Endothelial cell (in vitro differentiated cells): ENCODE data around the gene PIK3CD. TPM values are rescaled to one million over a fixed set of nuclear protein-coding genes. Genes with fewer than 3 reads are reported as not detected.

ENCODE experiments used
- DNase-seq: peaks from one replicate; pipeline ENCODE4 v3.0.0; 2021; ENCODE audit warnings: low spot score
- H3K27ac Mint-ChIP-seq: one replicate; pipeline ENCODE4 v1.8.0; 2021; ENCODE audit warnings: mixed read lengths, inconsistent platforms; ENCODE audit not compliant: unreplicated experiment
- H3K27me3 Mint-ChIP-seq: one replicate; pipeline ENCODE4 v1.8.0; 2021; ENCODE audit warnings: mild to moderate bottlenecking, moderate library complexity, mixed read lengths, inconsistent platforms; ENCODE audit not compliant: unreplicated experiment
- H3K36me3 Mint-ChIP-seq: one replicate; pipeline ENCODE4 v1.8.0; 2021; ENCODE audit warnings: mild to moderate bottlenecking, low read depth, mixed read lengths, inconsistent platforms; ENCODE audit not compliant: unreplicated experiment
- H3K4me1 Mint-ChIP-seq: one replicate; pipeline ENCODE4 v1.8.0; 2021; ENCODE audit warnings: mild to moderate bottlenecking, mixed read lengths, inconsistent platforms; ENCODE audit not compliant: unreplicated experiment
- H3K4me3 Mint-ChIP-seq: one replicate; pipeline ENCODE4 v1.8.0; 2021; ENCODE audit warnings: mild to moderate bottlenecking, mixed read lengths, inconsistent platforms; ENCODE audit not compliant: unreplicated experiment
- H3K9me3 Mint-ChIP-seq: one replicate; pipeline ENCODE4 v1.8.0; 2021; ENCODE audit warnings: mixed read lengths, inconsistent platforms; ENCODE audit not compliant: unreplicated experiment
- total RNA-seq: library from RNA; stranded (reverse); fragmentation: NEBNext Ultra II Directional; extraction: Animal tissue kit (Norgen Biotek cat#: 25700); gene quantifications from one replicate; pipeline ENCODE4 v1.2.1, GENCODE V29; 2021; ENCODE audit not compliant: unreplicated experiment
- TF ChIP-seq, protein P1 (sequence below): fragments of 200-600 bp; sonication (generic); IDR thresholded peaks from one replicate; pipeline ENCODE4 v1.5.0; 2021; ENCODE audit warnings: antibody characterized with exemption; ENCODE audit not compliant: unreplicated experiment

PIK3CD gene
- total RNA-seq, 1 donor from 2014 or later: 30.3 TPM

GRCh38 chr1:9718006-9718680 lies 66.6 kb downstream of the PIK3CD start:
- H3K4me1 Mint-ChIP-seq: peaks cover 7% of the 10 kb centered on the region
- H3K27ac Mint-ChIP-seq: peak overlapping the region; percentile 52
- H3K27me3 Mint-ChIP-seq: peaks cover 2% of the 10 kb centered on the region
- TF ChIP-seq, protein P1, sequence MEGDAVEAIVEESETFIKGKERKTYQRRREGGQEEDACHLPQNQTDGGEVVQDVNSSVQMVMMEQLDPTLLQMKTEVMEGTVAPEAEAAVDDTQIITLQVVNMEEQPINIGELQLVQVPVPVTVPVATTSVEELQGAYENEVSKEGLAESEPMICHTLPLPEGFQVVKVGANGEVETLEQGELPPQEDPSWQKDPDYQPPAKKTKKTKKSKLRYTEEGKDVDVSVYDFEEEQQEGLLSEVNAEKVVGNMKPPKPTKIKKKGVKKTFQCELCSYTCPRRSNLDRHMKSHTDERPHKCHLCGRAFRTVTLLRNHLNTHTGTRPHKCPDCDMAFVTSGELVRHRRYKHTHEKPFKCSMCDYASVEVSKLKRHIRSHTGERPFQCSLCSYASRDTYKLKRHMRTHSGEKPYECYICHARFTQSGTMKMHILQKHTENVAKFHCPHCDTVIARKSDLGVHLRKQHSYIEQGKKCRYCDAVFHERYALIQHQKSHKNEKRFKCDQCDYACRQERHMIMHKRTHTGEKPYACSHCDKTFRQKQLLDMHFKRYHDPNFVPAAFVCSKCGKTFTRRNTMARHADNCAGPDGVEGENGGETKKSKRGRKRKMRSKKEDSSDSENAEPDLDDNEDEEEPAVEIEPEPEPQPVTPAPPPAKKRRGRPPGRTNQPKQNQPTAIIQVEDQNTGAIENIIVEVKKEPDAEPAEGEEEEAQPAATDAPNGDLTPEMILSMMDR: no peak
- H3K9me3 Mint-ChIP-seq: no peaks in the 10 kb centered on the region
- DNase-seq: no peak
- H3K4me3 Mint-ChIP-seq: no peak overlapping the region
- H3K36me3 Mint-ChIP-seq: peaks cover 5% of the 10 kb centered on the region

DNA sequence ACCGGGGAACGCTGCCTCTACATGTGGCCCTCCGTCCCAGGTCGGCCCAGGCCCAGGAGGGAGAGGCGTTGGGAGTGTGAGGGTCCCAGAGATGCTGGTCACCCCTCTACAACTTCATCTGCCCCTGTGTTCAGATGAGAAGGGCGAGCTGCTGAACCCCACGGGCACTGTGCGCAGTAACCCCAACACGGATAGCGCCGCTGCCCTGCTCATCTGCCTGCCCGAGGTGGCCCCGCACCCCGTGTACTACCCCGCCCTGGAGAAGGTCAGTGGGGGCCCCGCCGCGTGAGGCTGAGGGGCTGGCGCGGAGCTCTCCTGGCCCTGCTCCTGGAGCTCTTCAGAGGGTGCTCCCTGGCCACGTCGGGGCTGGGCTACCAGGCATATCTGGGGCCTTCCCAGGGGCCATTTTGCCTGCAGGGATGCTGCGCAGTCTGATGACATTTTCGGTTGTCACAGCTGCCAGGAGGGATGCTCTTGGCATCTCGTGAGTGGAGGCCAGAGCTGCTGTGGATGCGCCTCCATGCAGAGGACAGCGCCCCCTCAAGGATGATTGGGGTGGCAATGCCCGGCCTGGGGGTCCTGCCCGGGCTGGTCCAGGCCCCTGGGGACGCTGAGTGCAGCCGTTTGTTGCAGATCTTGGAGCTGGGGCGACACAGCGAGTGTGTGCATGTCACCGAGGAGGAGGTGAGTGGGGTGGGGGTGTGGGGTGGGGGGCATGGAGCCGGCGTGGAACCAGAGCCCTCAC lies 68.6 kb downstream of the PIK3CD start:
- Mint-ChIP-seq H3K27ac (no peak overlapping the region), H3K36me3 (peaks cover 16% of the 10 kb centered on the region), H3K27me3 (peaks cover 2% of the 10 kb centered on the region), H3K9me3 (no peaks in the 10 kb centered on the region), H3K4me1 (peaks cover 7% of the 10 kb centered on the region), H3K4me3 (no peak overlapping the region)
- DNase-seq: peak; percentile 38
- TF ChIP-seq, protein P1: peak; percentile 28

GRCh38 chr1:9720785-9721605 lies 69.5 kb downstream of the PIK3CD start:
- H3K36me3 Mint-ChIP-seq: peaks cover 16% of the 10 kb centered on the region
- peaks cover 2% of the 10 kb centered on the region for H3K27me3 Mint-ChIP-seq
- peaks cover 7% of the 10 kb centered on the region for H3K4me1 Mint-ChIP-seq
- no peak overlapping the region for H3K27ac Mint-ChIP-seq
- no peaks in the 10 kb centered on the region for H3K9me3 Mint-ChIP-seq
- DNase-seq: no peak
- TF ChIP-seq, protein P1: no peak
- no peak overlapping the region for H3K4me3 Mint-ChIP-seq

DNA sequence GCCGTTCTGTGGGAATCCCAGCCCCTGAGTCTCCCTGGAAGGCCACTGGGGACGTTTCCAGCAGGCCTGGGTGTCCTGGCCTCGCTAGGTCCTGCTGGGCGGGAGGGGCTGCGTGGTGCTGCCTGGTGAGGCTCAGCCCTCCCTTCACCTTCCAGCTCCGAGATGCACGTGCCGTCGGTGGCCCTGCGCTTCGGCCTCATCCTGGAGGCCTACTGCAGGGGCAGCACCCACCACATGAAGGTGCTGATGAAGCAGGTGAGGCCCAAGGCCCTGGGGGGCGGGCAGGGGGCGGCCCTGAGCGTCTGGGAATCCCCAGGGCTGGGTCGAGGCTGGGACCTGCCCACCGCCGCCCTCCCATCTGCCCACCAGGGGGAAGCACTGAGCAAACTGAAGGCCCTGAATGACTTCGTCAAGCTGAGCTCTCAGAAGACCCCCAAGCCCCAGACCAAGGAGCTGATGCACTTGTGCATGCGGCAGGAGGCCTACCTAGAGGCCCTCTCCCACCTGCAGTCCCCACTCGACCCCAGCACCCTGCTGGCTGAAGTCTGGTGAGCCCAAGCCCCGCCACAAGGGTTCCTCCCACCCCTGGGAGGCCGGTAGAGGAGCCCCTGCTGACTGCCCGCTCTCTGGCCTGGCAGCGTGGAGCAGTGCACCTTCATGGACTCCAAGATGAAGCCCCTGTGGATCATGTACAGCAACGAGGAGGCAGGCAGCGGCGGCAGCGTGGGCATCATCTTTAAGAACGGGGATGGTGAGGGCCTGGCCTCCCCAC lies 70.3 kb downstream of the PIK3CD start:
- no peaks in the 10 kb centered on the region for H3K27me3 Mint-ChIP-seq
- peaks cover 17% of the 10 kb centered on the region for H3K36me3 Mint-ChIP-seq
- DNase-seq: peak; percentile 74
- H3K4me1 Mint-ChIP-seq: peaks cover 7% of the 10 kb centered on the region
- TF ChIP-seq, protein P1: peak; percentile 92
- H3K9me3 Mint-ChIP-seq: no peaks in the 10 kb centered on the region
- no peak overlapping the region for H3K27ac Mint-ChIP-seq
- no peak overlapping the region for H3K4me3 Mint-ChIP-seq
